NB4 (cell line): Measurements from ENCODE around the gene KRT13.

Source experiments
- DNase-seq: peaks from one replicate; pipeline ENCODE4 v3.0.0; 2010; ENCODE audit warnings: low read depth
- H3K4me3 ChIP-seq: one replicate; pipeline ENCODE4 v1.5.1; 2011; ENCODE audit warnings: mild to moderate bottlenecking, low read depth, low read length, moderate library complexity
- CTCF ChIP-seq: IDR thresholded peaks from one replicate; pipeline ENCODE4 v1.5.1; 2012; ENCODE audit warnings: low read depth, low read length
- MAX ChIP-seq: IDR thresholded peaks from 2 replicates; pipeline ENCODE4 v1.6.1; 2011; ENCODE audit warnings: low read depth, low read length
- MYC ChIP-seq: IDR thresholded peaks from 2 replicates; pipeline ENCODE4 v1.6.1; 2011; ENCODE audit warnings: low read depth, low read length
- POLR2A ChIP-seq: IDR thresholded peaks from 2 replicates; pipeline ENCODE4 v1.6.1; 2011; ENCODE audit warnings: mild to moderate bottlenecking; ENCODE audit not compliant: insufficient read length; ENCODE audit errors: extremely low read depth

KRT13 gene

GRCh38 chr17:41538565-41538991 lies 33.2 kb upstream of the KRT13 start:
- DNase-seq, result no peak
- no peak overlapping the region for H3K4me3 ChIP-seq
- no peak for TF ChIP-seq MAX
- TF ChIP-seq POLR2A, result no peak
- TF ChIP-seq MYC, result no peak
- TF ChIP-seq CTCF, result no peak

- H3K4me3 ChIP-seq, result no peak overlapping the region
- no peak for TF ChIP-seq POLR2A
- no peak for TF ChIP-seq MYC
- TF ChIP-seq MAX, result no peak
- no peak for TF ChIP-seq CTCF
- no peak for DNase-seq
Measured at GRCh38 chr17:41537990-41538389, 32.6 kb upstream of the KRT13 start.

GRCh38 chr17:41537614-41537954 lies 32.2 kb upstream of the KRT13 start:
- no peak overlapping the region for H3K4me3 ChIP-seq
- no peak for DNase-seq
- TF ChIP-seq POLR2A (no peak), MAX (no peak)

DNA sequence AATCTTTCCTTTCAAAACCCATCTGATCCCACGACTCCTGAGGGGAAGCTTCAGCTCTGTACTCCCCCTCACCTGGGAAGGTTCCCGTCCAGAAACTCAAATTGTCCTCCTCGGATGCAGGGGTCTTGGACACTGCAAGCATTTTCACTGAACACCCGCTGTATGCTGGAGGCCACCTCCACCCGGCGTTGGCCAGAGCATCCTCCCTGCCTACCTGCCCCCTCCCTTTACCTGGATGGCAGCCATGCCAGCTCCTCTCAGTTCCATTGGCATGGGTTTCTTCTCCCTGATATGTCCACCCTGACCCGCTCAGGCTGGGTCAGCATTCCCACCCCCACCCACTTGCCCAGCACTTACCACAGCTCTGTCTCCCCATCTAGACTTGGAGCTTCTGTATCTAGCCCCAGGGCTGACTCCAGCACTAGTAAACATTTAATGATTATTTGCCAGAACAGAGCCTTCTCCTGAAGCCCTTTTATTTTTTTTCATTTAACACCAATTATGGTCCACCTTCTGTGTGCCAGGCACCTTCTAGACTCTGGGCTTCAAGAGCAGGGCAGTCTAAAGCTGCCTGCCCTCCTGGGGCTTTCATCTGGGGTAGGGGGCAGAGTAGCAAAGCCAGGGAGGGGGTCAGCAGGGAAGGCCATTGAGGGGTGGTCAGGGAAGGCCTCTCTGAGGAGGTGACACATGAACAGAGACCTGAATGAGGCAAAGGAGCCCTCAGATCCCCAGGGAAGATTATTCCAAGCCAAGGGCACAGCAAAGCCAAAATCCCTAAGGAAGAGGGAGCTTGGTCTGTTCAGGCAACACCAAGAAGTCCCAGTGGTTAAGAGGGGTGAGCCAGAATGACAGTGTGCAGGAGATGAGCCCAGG lies 31.6 kb upstream of the KRT13 start:
- no peak overlapping the region for H3K4me3 ChIP-seq
- no peak for TF ChIP-seq CTCF
- no peak for TF ChIP-seq MYC
- no peak for DNase-seq

DNA sequence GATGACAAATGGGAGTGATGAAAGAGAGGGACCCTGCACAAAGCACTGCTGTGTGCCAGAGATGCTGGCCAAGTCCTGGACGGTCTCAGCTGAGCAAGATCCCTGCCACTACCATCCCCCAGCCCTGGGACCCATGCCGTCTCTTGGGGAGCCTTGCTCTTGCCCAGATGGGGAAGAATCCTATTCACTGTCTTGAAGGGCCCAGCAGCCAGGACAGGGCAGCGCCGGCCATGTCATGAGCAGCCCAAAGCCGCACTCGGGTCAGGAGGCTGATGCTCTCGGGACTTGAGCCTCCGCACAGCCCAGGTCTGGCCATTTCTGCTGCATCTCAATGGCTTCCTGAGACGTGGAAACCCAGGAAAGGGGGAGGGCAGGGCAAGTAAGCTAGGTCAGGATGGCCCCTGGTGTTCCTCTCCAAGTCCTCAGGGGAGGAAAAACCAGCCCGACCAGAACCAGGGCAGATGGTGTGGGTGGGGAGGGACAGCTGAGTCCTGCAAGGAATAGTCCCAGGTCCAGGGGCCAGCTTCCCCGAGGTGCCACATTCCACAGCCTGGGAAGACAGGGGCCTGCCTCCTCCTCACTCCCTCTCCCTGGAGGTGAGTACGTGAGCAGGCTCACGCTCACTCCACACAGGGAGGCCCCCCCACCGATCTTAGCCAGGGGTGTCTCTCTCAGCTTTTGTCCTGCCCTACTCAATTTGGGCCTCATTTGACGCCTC lies 30.5 kb upstream of the KRT13 start:
- H3K4me3 ChIP-seq, result no peak overlapping the region
- DNase-seq, result no peak
- TF ChIP-seq POLR2A, result no peak
- TF ChIP-seq CTCF, result no peak
- TF ChIP-seq MAX, result no peak
- TF ChIP-seq MYC, result no peak

- TF ChIP-seq CTCF (no peak), POLR2A (no peak), MAX (no peak), MYC (no peak)
- peak; percentile 11 for DNase-seq
- no peak overlapping the region for H3K4me3 ChIP-seq
Measured at GRCh38 chr17:41534899-41535546, 29.6 kb upstream of the KRT13 start.
